Panc1 (cell line): ENCODE results near the gene UNC13C.

ENCODE experiments used
- CTCF ChIP-seq: fragments of 450-650 bp; IDR thresholded peaks from 2 replicates; pipeline ENCODE4 v1.5.1; 2017; ENCODE audit warnings: mild to moderate bottlenecking
- POLR2AphosphoS5 ChIP-seq: IDR thresholded peaks from 2 replicates; pipeline ENCODE4 v1.6.1; 2012; ENCODE audit warnings: mild to moderate bottlenecking, low read depth, low read length, moderate library complexity
- REST ChIP-seq, 2 experiments: IDR thresholded peaks; 2 replicates each; pipeline ENCODE4 v1.6.1; 2011 to 2012; ENCODE audit warnings: low read depth in 2 of 2, control low read depth in 1 of 2, low read length in 1 of 2, mild to moderate bottlenecking in 1 of 2, moderate library complexity in 1 of 2; ENCODE audit not compliant: insufficient read depth in 1 of 2

- TF ChIP-seq CTCF: no peak
- no peak for TF ChIP-seq POLR2AphosphoS5
- no peak for TF ChIP-seq REST (IDR thresholded peaks at IDR 0.05; ENCODE audit: insufficient read depth in 1 of 2, low read depth in 2 of 2, low read length in 1 of 2)
Observed at GRCh38 chr15:54045397-54045796, 67.2 kb downstream of the UNC13C start.
